OCI-LY3 (cell line): Measurements from ENCODE around the gene USP6.
"Not testable (repeated sequence)": the region's sequence is repeated elsewhere in the genome, so short reads cannot be mapped to it uniquely, and the experiment has no call there.

ENCODE experiments used
- H2AFZ ChIP-seq: fragments of 200-600, 300-600 bp; shearing (Covaris generic); 2 replicates; pipeline ENCODE4 v1.6.0; 2014; ENCODE audit warnings: antibody characterized with exemption, low read depth, low read length
- H3K27ac ChIP-seq: fragments of 200-600, 300-600 bp; sonication (generic); 2 replicates; pipeline ENCODE4 v1.5.1; 2014; ENCODE audit warnings: mild to moderate bottlenecking, low read length, moderate library complexity, mixed read lengths
- H3K27me3 ChIP-seq: fragments of 200-600, 300-600 bp; sonication (generic); 2 replicates; pipeline ENCODE4 v1.6.1; 2014; ENCODE audit warnings: low read depth, low read length, mixed read lengths
- H3K36me3 ChIP-seq: fragments of 200-600, 300-600 bp; sonication (generic); replicated peaks from 2 replicates; pipeline ENCODE3; 2014; ENCODE audit warnings: low read depth, low read length, mixed read lengths
- H3K4me1 ChIP-seq: fragments of 300-600, 200-600 bp; sonication (generic); 2 replicates; pipeline ENCODE4 v1.6.1; 2014; ENCODE audit warnings: low read length, mixed read lengths
- H3K4me2 ChIP-seq: fragments of 200-600, 300-600 bp; sonication (generic); 2 replicates; pipeline ENCODE4 v1.6.1; 2014; ENCODE audit warnings: low read length, mixed read lengths
- H3K4me3 ChIP-seq: fragments of 300-600, 200-600 bp; sonication (generic); 2 replicates; pipeline ENCODE4 v1.5.1; 2014; ENCODE audit warnings: antibody characterized with exemption, mild to moderate bottlenecking, low read length, moderate library complexity
- H3K79me2 ChIP-seq: fragments of 300-600, 200-600 bp; shearing (Covaris generic); 2 replicates; pipeline ENCODE4 v1.6.1; 2014; ENCODE audit warnings: mild to moderate bottlenecking, low read length, mixed read lengths
- H3K9ac ChIP-seq: fragments of 300-600, 200-600 bp; shearing (Covaris generic); 2 replicates; pipeline ENCODE4 v1.6.0; 2014; ENCODE audit warnings: mild to moderate bottlenecking, low read length, moderate library complexity
- H3K9me3 ChIP-seq: fragments of 200-600, 300-600 bp; shearing (Covaris generic); 2 replicates; pipeline ENCODE4 v1.6.1; 2014; ENCODE audit warnings: low read length, mixed read lengths; ENCODE audit not compliant: insufficient read depth
- H4K20me1 ChIP-seq: fragments of 200-600, 300-600 bp; sonication (generic); 2 replicates; pipeline ENCODE4 v1.6.1; 2016; ENCODE audit warnings: low read length, mixed read lengths; ENCODE audit not compliant: insufficient read depth
- EZH2phosphoT487 ChIP-seq: fragments of 200-600 bp; shearing (Covaris generic); IDR thresholded peaks from 2 replicates; pipeline ENCODE4 v1.6.1; 2018; ENCODE audit warnings: antibody characterized with exemption, mixed run types, low read depth
- TF ChIP-seq, protein P1 (sequence below): fragments of 200-600, 300-600 bp; sonication (generic); IDR thresholded peaks from 2 replicates; pipeline ENCODE4 v1.5.1; 2014; ENCODE audit warnings: antibody characterized with exemption, low read length, low read depth

Gene USP6

DNA sequence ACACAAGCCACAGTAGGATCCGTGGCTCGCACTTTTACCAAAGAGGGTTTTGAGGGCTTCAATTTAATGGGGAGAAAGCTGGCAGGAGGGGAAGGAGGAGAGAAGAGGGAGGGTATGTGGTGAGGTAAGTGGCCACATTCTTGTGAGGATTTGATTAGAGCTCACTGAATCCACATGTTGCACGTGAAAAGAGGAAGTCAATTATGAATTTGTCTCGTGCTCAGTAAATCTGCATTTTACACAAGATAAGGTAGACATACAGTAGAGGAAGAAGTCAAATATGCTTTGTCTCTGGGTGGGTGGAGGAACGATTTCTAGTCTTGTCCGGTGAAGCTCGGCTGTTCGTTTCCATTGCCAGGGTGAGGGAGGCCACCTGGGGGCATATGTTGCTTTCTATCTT is 5.0 kb upstream of the USP6 start:
- H3K27me3 ChIP-seq, result no peaks in the 10 kb centered on the region
- peaks cover 9% of the 10 kb centered on the region for H3K36me3 ChIP-seq
- H2AFZ ChIP-seq, result no peak overlapping the region
- peak overlapping the region; percentile 70; the same call in 1 of the 2 replicates for H3K4me2 ChIP-seq
- H3K9me3 ChIP-seq, result no peaks in the 10 kb centered on the region
- no peak for TF ChIP-seq EZH2phosphoT487
- TF ChIP-seq, protein P1, sequence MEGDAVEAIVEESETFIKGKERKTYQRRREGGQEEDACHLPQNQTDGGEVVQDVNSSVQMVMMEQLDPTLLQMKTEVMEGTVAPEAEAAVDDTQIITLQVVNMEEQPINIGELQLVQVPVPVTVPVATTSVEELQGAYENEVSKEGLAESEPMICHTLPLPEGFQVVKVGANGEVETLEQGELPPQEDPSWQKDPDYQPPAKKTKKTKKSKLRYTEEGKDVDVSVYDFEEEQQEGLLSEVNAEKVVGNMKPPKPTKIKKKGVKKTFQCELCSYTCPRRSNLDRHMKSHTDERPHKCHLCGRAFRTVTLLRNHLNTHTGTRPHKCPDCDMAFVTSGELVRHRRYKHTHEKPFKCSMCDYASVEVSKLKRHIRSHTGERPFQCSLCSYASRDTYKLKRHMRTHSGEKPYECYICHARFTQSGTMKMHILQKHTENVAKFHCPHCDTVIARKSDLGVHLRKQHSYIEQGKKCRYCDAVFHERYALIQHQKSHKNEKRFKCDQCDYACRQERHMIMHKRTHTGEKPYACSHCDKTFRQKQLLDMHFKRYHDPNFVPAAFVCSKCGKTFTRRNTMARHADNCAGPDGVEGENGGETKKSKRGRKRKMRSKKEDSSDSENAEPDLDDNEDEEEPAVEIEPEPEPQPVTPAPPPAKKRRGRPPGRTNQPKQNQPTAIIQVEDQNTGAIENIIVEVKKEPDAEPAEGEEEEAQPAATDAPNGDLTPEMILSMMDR, result no peak
- H4K20me1 ChIP-seq, result no peaks in the 10 kb centered on the region
- 0 out of 2 replicates have a peak, but pooled peaks cover 4% of the 10 kb centered on the region for H3K4me1 ChIP-seq
- H3K9ac ChIP-seq, result no peak overlapping the region
- H3K27ac ChIP-seq, result no peak overlapping the region
- H3K4me3 ChIP-seq, result no peak overlapping the region
- no peaks in the 10 kb centered on the region for H3K79me2 ChIP-seq

DNA sequence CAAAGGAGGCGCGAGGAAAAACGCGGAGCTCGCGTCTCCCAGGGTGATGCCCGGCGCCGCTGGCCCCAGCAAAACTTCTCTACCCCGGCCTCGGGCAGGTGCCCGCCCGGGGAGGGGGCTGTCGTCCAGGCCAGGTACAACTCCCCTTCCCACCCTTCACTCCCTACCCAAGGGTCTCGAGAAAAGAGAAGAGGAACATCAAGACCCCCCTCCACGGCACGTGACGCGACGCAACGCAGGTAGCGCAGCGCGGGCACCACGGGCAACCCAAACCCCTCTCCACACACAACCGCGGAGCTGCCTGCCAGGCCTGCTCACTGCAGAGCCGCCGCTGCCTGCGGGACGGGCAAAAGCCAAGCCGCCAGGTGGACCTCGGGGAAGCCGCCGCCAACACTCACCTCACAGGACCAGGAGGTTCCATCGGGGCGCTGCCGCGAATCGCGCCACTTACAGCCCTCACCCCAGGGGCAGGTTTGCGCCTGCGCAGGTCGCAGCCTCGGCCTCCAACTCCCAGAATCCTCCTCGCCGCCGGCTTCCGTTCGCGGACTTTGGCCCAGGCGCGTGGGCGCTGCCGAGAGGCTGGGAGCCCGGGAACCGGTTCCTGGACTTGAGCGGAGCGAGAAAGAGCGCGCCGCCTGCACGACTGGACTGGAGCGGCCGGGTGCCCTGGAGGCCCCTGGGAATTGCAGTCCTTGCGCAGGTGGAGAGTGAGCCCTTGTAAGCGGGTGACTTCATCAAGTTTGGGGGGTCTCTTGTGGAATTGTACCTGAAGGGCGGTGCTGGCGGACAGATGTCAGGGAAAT is 4.2 kb upstream of the USP6 start, which contains the start of gene ZNF232:
Gene ZNF232 (minus strand): TSS at position 477 of the 803 bp plus-strand sequence. CDS start 56 bp downstream, at position 421.
- no peaks in the 10 kb centered on the region for H3K27me3 ChIP-seq
- peak within 1 kb of the TSS; percentile 44; the same call in 1 of the 2 replicates for H3K9ac ChIP-seq
- H3K4me3 ChIP-seq, result peak within 1 kb of the TSS; percentile 79
- peak within 1 kb of the TSS; percentile 87; the same call in 1 of the 2 replicates for H2AFZ ChIP-seq
- H3K27ac ChIP-seq, result no peak within 1 kb of the TSS
- H4K20me1 ChIP-seq, result no peaks in the 10 kb centered on the region
- TF ChIP-seq EZH2phosphoT487, result no peak
- TF ChIP-seq, protein P1, result no peak
- H3K4me1 ChIP-seq, result 0 out of 2 replicates have a peak, but pooled peaks cover 4% of the 10 kb centered on the region
- no peaks in the 10 kb centered on the region for H3K9me3 ChIP-seq
- H3K79me2 ChIP-seq, result no peaks in the 10 kb centered on the region
- H3K4me2 ChIP-seq, result peak within 1 kb of the TSS; percentile 70
- H3K36me3 ChIP-seq, result peaks cover 5% of the 10 kb centered on the region

DNA sequence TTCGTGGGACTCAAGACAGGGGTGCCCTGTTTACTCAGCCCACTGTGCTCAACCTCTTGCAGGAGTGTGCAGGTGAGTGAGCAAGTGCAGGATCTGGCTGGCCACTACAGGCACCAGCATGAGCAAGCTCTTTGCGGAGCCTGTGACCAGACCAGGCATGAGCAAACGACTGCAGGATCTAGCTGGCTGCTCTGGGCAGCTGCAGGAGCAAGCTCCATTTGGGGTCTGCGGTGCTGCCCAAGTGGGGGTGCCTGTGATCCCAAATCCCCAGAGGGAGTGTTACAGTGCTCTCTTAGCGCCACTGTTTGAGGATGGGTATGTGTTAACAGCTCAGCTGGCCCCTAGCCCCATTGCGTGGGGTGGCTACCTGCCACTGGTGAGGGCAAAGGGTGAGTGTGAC is 2.4 kb downstream of the USP6 start:
- H3K9ac ChIP-seq, result no peak overlapping the region
- no peaks in the 10 kb centered on the region for H3K4me1 ChIP-seq
- H3K27ac ChIP-seq, result no peak overlapping the region
- H3K36me3 ChIP-seq, result peaks cover 5% of the 10 kb centered on the region
- no peak overlapping the region for H3K4me3 ChIP-seq
- H2AFZ ChIP-seq, result no peak overlapping the region
- TF ChIP-seq, protein P1, result no peak
- TF ChIP-seq EZH2phosphoT487, result no peak
- no peak overlapping the region for H3K4me2 ChIP-seq
- no peaks in the 10 kb centered on the region for H3K27me3 ChIP-seq
- no peaks in the 10 kb centered on the region for H3K79me2 ChIP-seq
- no peaks in the 10 kb centered on the region for H3K9me3 ChIP-seq
- H4K20me1 ChIP-seq, result no peaks in the 10 kb centered on the region

DNA sequence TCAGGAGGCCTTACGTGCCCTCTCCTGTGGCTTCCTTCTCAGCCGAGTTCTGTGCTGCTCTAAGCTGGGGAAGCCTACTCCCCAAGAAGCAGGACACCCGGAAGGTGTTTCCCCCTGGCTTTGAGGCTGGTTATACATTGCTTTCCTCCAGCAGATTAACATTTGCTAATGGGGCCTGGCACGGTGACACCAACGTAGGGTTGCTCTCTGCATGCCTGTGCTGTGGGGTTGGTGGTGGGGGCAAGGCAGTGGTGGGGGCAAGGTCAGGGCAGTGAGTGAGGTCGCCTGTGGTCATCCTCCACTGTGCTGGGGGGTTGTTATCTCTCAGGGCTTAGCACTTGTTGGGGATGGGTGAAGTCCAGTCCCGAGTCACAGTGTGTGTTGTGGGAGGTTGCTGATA is 4.2 kb downstream of the USP6 start:
- no peaks in the 10 kb centered on the region for H3K36me3 ChIP-seq
- H3K4me3 ChIP-seq, result no peak overlapping the region
- H3K4me2 ChIP-seq, result no peak overlapping the region
- no peak overlapping the region for H3K27ac ChIP-seq
- H3K9me3 ChIP-seq, result no peaks in the 10 kb centered on the region
- H2AFZ ChIP-seq, result no peak overlapping the region
- no peaks in the 10 kb centered on the region for H4K20me1 ChIP-seq
- H3K27me3 ChIP-seq, result no peaks in the 10 kb centered on the region
- H3K9ac ChIP-seq, result no peak overlapping the region
- H3K79me2 ChIP-seq, result no peaks in the 10 kb centered on the region
- no peaks in the 10 kb centered on the region for H3K4me1 ChIP-seq
- no peak for TF ChIP-seq EZH2phosphoT487
- TF ChIP-seq, protein P1, result no peak

DNA sequence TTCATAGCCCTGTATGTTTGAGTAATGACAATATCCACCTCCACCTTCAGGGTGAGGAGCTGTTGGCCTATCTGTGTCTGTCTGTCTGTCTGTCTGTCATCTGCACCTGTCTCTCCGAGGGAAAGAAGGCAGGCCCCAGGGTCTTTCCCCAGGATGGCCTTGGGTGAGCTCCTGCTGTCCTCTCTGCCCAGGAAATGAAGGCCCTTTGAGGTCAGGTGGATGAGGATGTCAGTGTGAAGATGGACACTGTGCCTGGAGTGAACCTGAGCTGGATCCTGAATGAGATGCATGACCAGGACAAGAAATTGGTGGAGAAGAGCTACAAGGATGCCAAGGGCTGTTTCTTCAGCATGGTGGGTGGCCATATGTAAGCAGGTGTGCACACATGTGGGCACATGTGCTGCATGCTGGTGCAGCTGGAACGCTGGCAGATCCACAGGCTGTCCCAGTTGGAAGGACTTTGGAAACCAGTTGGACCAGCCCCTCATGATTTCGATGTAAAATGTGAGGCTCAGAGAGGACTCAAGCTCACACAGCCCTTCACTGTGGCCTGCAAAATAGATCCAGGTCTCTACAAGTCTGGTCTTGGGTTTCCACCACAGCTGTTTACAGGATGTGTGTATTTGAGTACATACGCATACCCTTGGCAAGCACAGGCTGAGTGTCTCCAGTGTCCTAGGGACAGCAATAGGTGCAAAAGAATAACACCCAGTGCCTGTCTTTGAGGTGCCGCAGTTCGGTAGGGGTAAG is 4.8 kb downstream of the USP6 start:
- not testable (repeated sequence) for H2AFZ ChIP-seq, H4K20me1 ChIP-seq, H3K79me2 ChIP-seq, H3K27ac ChIP-seq, H3K27me3 ChIP-seq, H3K4me3 ChIP-seq, H3K4me1 ChIP-seq, H3K4me2 ChIP-seq, H3K9me3 ChIP-seq, H3K9ac ChIP-seq, H3K36me3 ChIP-seq
